HepG2 (cell line): ENCODE results near the gene CDH1. TPM values are rescaled to one million over a fixed set of nuclear protein-coding genes. Genes with fewer than 3 reads are reported as not detected.

Experiments used
- CBFB ChIP-seq: sonication (generic); formaldehyde crosslinking; IDR thresholded peaks from 2 replicates; pipeline ENCODE4 v1.4.0; 2020; ENCODE audit warnings: missing genetic modification reagents
- CHD2 ChIP-seq: IDR thresholded peaks from 2 replicates; pipeline ENCODE4 v1.6.1; 2011; ENCODE audit warnings: low read depth, low read length, improper control_type of control experiment
- HMGXB4 ChIP-seq, 2 experiments: sonication (generic) in 1 of 2; formaldehyde crosslinking in 1 of 2; IDR thresholded peaks; 2 replicates each; pipeline versions ENCODE4 v1.4.0 to v1.6.1; 2018 to 2020; ENCODE audit warnings: missing genetic modification reagents in 2 of 2, borderline replicate concordance in 1 of 2, low read depth in 1 of 2, mild to moderate bottlenecking in 1 of 2, missing biosample characterization in 1 of 2
- MYPOP ChIP-seq: sonication (generic); formaldehyde crosslinking; IDR thresholded peaks from 2 replicates; pipeline ENCODE4 v1.8.1; 2023; ENCODE audit warnings: mild to moderate bottlenecking, moderate library complexity, missing genetic modification reagents
- PAXIP1 ChIP-seq: sonication (generic); formaldehyde crosslinking; conservative IDR thresholded peaks from 2 replicates; pipeline ENCODE4 v1.4.0; 2020; ENCODE audit warnings: mild to moderate bottlenecking, missing genetic modification reagents, moderate library complexity
- TEF ChIP-seq: sonication (generic); formaldehyde crosslinking; IDR thresholded peaks from 2 replicates; pipeline ENCODE4 v1.5.0; 2020; ENCODE audit warnings: missing genetic modification reagents
- TFDP2 ChIP-seq: sonication (generic); formaldehyde crosslinking; IDR thresholded peaks from 2 replicates; pipeline ENCODE4 v1.4.0; 2020; ENCODE audit warnings: missing genetic modification reagents
- USF2 ChIP-seq, 2 experiments: sonication (generic) in 1 of 2; formaldehyde crosslinking in 1 of 2; IDR thresholded peaks; 2 replicates each; pipeline versions ENCODE4 v1.5.1 to v1.6.1; 2011 to 2020; ENCODE audit warnings: borderline replicate concordance in 1 of 2, low read depth in 1 of 2, low read length in 1 of 2, mild to moderate bottlenecking in 1 of 2, missing genetic modification reagents in 1 of 2, moderate library complexity in 1 of 2
- ZFP1 ChIP-seq: IDR thresholded peaks from 2 replicates; pipeline ENCODE4 v1.6.1; 2016
- ZNF337 ChIP-seq: sonication (generic); formaldehyde crosslinking; IDR thresholded peaks from 2 replicates; pipeline ENCODE4 v1.5.1; 2020; ENCODE audit warnings: missing genetic modification reagents, low read depth, mild to moderate bottlenecking, borderline replicate concordance
- ZNF362 ChIP-seq: sonication (generic); formaldehyde crosslinking; IDR thresholded peaks from 2 replicates; pipeline ENCODE4 v1.4.0; 2020; ENCODE audit warnings: missing genetic modification reagents, mild to moderate bottlenecking, borderline replicate concordance
- ZNF619 ChIP-seq: sonication (generic); formaldehyde crosslinking; IDR thresholded peaks from 2 replicates; pipeline ENCODE4 v1.4.0; 2020; ENCODE audit warnings: mild to moderate bottlenecking, missing genetic modification reagents
- ZNF788 ChIP-seq: sonication (generic); formaldehyde crosslinking; IDR thresholded peaks from 2 replicates; pipeline ENCODE4 v1.5.0; 2020; ENCODE audit warnings: mild to moderate bottlenecking, missing genetic modification reagents, borderline replicate concordance
- ZSCAN22 ChIP-seq: sonication (generic); formaldehyde crosslinking; IDR thresholded peaks from 2 replicates; pipeline ENCODE4 v1.4.0; 2020; ENCODE audit warnings: mild to moderate bottlenecking, missing genetic modification reagents
- polyA plus RNA-seq, 8 experiments: library from polyadenylated mRNA; depleted of rRNA in 3 of 8; stranded (reverse) in 7 of 8; unstranded in 1 of 8; fragments of >200 nt; fragmentation: Illumina TruSeq in 4 of 8; extraction: Trizol in 4 of 8; gene quantifications; 2 replicates each; pipeline versions ENCODE4 v1.2.1 to v1.2.3, GENCODE V29; 2011 to 2016; ENCODE audit warnings: low read depth in 4 of 8, missing spikeins in 1 of 8, mixed read lengths in 1 of 8; ENCODE audit not compliant: insufficient read depth in 1 of 8
- total RNA-seq, 5 experiments: library from RNA; depleted of rRNA; stranded (reverse); fragments of >200 nt; fragmentation: Illumina TruSeq; extraction: Trizol; gene quantifications; 2 replicates each; pipeline ENCODE4 v1.2.3, GENCODE V29; 2016; ENCODE audit warnings: low read depth in 1 of 5

Gene CDH1
- total and polyA plus RNA-seq, 2 of the 13 experiments (the other 11 are each of a cell fraction or from before 2014, with no cell fraction given) = 0.95 to 9.8 TPM

GRCh38 chr16:68843482-68844210 is 106.6 kb downstream of the CDH1 start, which contains the start of gene TANGO6 (continued):
- TF ChIP-seq ZNF337 (CRISPR knock-in tag) = no peak
- TF ChIP-seq ZNF362 (CRISPR knock-in tag) = peak; percentile 99
- TF ChIP-seq ZFP1 (CRISPR knock-in tag) = peak; percentile 82; the same call in 1 of the 2 replicates
- TF ChIP-seq CBFB (CRISPR knock-in tag) = peak; percentile 60; the same call in 1 of the 2 replicates
- 0 out of 2 replicates have a peak, but pooled peaks have one; percentile 28 for TF ChIP-seq CHD2
- TF ChIP-seq PAXIP1 = peak; percentile 66
- peak; percentile 47 for TF ChIP-seq TEF
- no peak for TF ChIP-seq ZSCAN22 (CRISPR knock-in tag)
- peak; percentile 92 for TF ChIP-seq MYPOP (CRISPR knock-in tag)
- peak; percentile 62; the same call in 1 of the 2 replicates for TF ChIP-seq ZNF788 (CRISPR knock-in tag)
- TF ChIP-seq HMGXB4 (CRISPR knock-in tag; IDR thresholded peaks at IDR 0.05; ENCODE audit: borderline replicate concordance in 1 of 2, low read depth in 1 of 2) = peak; percentile 76 to 97; a peak in 3 of 4 replicates
- TF ChIP-seq ZNF619 (CRISPR knock-in tag) = peak; percentile 81; the same call in 1 of the 2 replicates
- TF ChIP-seq USF2 (IDR thresholded peaks at IDR 0.05; ENCODE audit: low read depth, low read length) = no peak
- TF ChIP-seq USF2 (CRISPR knock-in tag; IDR thresholded peaks at IDR 0.05; ENCODE audit: borderline replicate concordance) = no peak
- TF ChIP-seq TFDP2 = peak; percentile 58
